WTC11 (cell line): ENCODE measurements around the gene STXBP1. TPM values are rescaled to one million over a fixed set of nuclear protein-coding genes. Genes with fewer than 3 reads are reported as not detected.

Source experiments
- ATAC-seq: fragments of 200-7000 bp; cut with Tn5 transposase; 2 replicates; pipeline ENCODE4 v1.10.0; 2021; ENCODE audit warnings: mild to moderate bottlenecking, moderate library complexity
- CTCF ChIA-PET: fragments of 300-600 bp; sonication (Branson Sonifier 250); formaldehyde crosslinking; loops from one replicate; lab custom pipeline; 2021; ENCODE audit warnings: antibody characterized with exemption; lab: Charles Lee
- POLR2A ChIA-PET: fragments of 350-600 bp; sonication (Branson Sonifier 250); formaldehyde crosslinking; loops from one replicate; lab custom pipeline; 2021; ENCODE audit warnings: antibody characterized with exemption; lab: Charles Lee
- DNase-seq: peaks from one replicate; pipeline ENCODE4 v3.0.0; 2021; ENCODE audit warnings: low spot score
- H3K27ac Mint-ChIP-seq: 2 replicates; pipeline ENCODE4 v1.8.0; 2021; ENCODE audit warnings: mixed read lengths
- H3K27me3 Mint-ChIP-seq: 2 replicates; pipeline ENCODE4 v1.8.0; 2021; ENCODE audit warnings: low read depth, mild to moderate bottlenecking, moderate library complexity, mixed read lengths
- H3K36me3 Mint-ChIP-seq: 2 replicates; pipeline ENCODE4 v1.8.0; 2021; ENCODE audit warnings: mixed read lengths
- H3K4me1 Mint-ChIP-seq: 2 replicates; pipeline ENCODE4 v1.8.0; 2022; ENCODE audit warnings: mixed read lengths
- H3K4me3 Mint-ChIP-seq: 2 replicates; pipeline ENCODE4 v1.8.0; 2021; ENCODE audit warnings: mild to moderate bottlenecking, moderate library complexity, mixed read lengths
- H3K9me3 Mint-ChIP-seq: 2 replicates; pipeline ENCODE4 v1.8.0; 2021; ENCODE audit warnings: mixed read lengths
- ELF4 ChIP-seq: sonication (generic); formaldehyde crosslinking; IDR thresholded peaks from 2 replicates; pipeline ENCODE4 v1.8.1; 2022; ENCODE audit warnings: low read depth, mild to moderate bottlenecking, moderate library complexity, missing genetic modification reagents
- FOXJ3 ChIP-seq: sonication (generic); formaldehyde crosslinking; IDR thresholded peaks from 2 replicates; pipeline ENCODE4 v1.9.0; 2021; ENCODE audit warnings: missing genetic modification reagents, mild to moderate bottlenecking, borderline replicate concordance
- GABPB1 ChIP-seq: sonication (generic); formaldehyde crosslinking; IDR thresholded peaks from 2 replicates; pipeline ENCODE4 v1.8.1; 2023; ENCODE audit warnings: mild to moderate bottlenecking, missing genetic modification reagents
- GRHL2 ChIP-seq: fragments of 250-450 bp; sonication (Bioruptor Pico); IDR thresholded peaks from 2 replicates; pipeline ENCODE4 v1.8.0; 2022; ENCODE audit warnings: mild to moderate bottlenecking, moderate library complexity; ENCODE audit not compliant: insufficient replicate concordance, severe bottlenecking
- NFE2L1 ChIP-seq: sonication (generic); formaldehyde crosslinking; IDR thresholded peaks from 2 replicates; pipeline ENCODE4 v1.8.1; 2023; ENCODE audit warnings: missing genetic modification reagents
- RELA ChIP-seq: sonication (generic); formaldehyde crosslinking; IDR thresholded peaks from 2 replicates; pipeline ENCODE4 v1.8.1; 2022; ENCODE audit warnings: missing genetic modification reagents, mild to moderate bottlenecking, borderline replicate concordance
- SMAD4 ChIP-seq: sonication (generic); formaldehyde crosslinking; IDR thresholded peaks from 2 replicates; pipeline ENCODE4 v1.8.0; 2022; ENCODE audit warnings: mild to moderate bottlenecking, missing genetic modification reagents
- TEAD4 ChIP-seq: sonication (generic); formaldehyde crosslinking; IDR thresholded peaks from 2 replicates; pipeline ENCODE4 v1.8.0; 2022; ENCODE audit warnings: mild to moderate bottlenecking, missing genetic modification reagents
- ZNF121 ChIP-seq: sonication (generic); formaldehyde crosslinking; IDR thresholded peaks from 2 replicates; pipeline ENCODE4 v1.8.0; 2023; ENCODE audit warnings: missing genetic modification reagents
- ZNF423 ChIP-seq: fragments of 250-450 bp; sonication (Bioruptor Pico); IDR thresholded peaks from 2 replicates; pipeline ENCODE4 v2.1.2; 2022; ENCODE audit warnings: mild to moderate bottlenecking, moderate library complexity
- total RNA-seq: library from RNA; stranded (reverse); gene quantifications from 3 replicates; pipeline ENCODE4 v1.2.3, GENCODE V29; 2021
- TF ChIP-seq, protein P1 (sequence below): fragments of 250-450 bp; sonication (Bioruptor Pico); IDR thresholded peaks from 2 replicates; pipeline ENCODE4 v1.9.0; 2021; ENCODE audit warnings: mild to moderate bottlenecking
- TF ChIP-seq, protein P2 (sequence below): sonication (generic); formaldehyde crosslinking; IDR thresholded peaks from 2 replicates; pipeline ENCODE4 v1.8.0; 2023; ENCODE audit warnings: mild to moderate bottlenecking, missing genetic modification reagents
- TF ChIP-seq, protein P3 (sequence below): sonication (generic); formaldehyde crosslinking; conservative IDR thresholded peaks from 2 replicates; pipeline ENCODE4 v1.8.1; 2023; ENCODE audit warnings: mild to moderate bottlenecking, low read depth, missing genetic modification reagents, moderate library complexity
- TF ChIP-seq, protein P4 (sequence below): sonication (generic); formaldehyde crosslinking; IDR thresholded peaks from 2 replicates; pipeline ENCODE4 v1.8.1; 2023; ENCODE audit warnings: mild to moderate bottlenecking, missing genetic modification reagents, borderline replicate concordance
- TF ChIP-seq, protein P5 (sequence below): sonication (generic); formaldehyde crosslinking; IDR thresholded peaks from 2 replicates; pipeline ENCODE4 v1.8.0; 2023; ENCODE audit warnings: missing genetic modification reagents, mild to moderate bottlenecking, borderline replicate concordance

Gene STXBP1
- total RNA-seq, 1 experiment from 2014 or later: 37.1 TPM

DNA sequence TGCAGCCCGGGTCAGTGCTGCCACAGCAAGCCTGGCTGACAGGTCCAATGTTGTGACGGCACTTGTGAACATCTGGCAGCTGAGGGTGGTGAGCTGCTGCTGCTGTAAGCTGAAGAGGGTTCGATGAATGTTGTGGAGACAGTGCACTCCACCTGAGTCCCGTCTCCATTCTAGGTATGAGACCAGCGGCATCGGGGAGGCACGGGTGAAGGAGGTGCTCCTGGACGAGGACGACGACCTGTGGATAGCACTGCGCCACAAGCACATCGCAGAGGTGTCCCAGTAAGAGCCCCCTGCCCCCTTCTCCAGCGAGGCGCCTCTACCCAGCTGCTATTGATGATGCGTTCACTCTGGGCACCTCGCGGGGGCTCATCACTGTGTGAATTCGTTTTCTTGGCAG is 55.8 kb downstream of the STXBP1 start (continued):
- no peak for TF ChIP-seq ELF4 (CRISPR knock-in tag)
- no peak for TF ChIP-seq FOXJ3 (CRISPR knock-in tag)
- TF ChIP-seq, protein P1, sequence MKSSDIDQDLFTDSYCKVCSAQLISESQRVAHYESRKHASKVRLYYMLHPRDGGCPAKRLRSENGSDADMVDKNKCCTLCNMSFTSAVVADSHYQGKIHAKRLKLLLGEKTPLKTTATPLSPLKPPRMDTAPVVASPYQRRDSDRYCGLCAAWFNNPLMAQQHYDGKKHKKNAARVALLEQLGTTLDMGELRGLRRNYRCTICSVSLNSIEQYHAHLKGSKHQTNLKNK (CRISPR knock-in tag): no peak
- no peak for TF ChIP-seq GRHL2

DNA sequence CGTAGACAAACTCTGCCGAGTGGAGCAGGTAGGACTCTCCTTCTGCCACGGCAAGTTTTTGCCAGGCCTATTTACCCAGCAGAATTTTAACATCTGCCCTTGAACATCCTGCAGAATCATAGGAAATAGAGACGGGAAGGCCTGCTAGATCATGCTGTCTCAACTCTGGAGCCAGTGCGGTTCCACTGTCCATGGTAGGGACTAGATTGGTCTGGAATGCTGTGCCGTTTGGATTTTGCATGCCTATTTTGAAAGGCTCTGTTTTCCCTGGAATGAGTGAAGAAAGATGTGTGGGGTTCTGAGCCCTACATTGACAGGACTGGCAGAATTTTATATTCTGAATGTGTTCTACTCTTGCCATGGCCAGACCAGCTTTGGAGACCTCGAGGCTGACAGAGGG is 61.2 kb downstream of the STXBP1 start:
- ChIA-PET CTCF (interaction anchor here (1.0 kb wide), 1 partner anchor 38 kb away, joined by 4 read pairs; no protein-coding TSS in a partner anchor), POLR2A (no interaction called here)
- Mint-ChIP-seq H3K27me3 (no peaks in the 10 kb centered on the region), H3K4me1 (no peaks in the 10 kb centered on the region), H3K9me3 (no peaks in the 10 kb centered on the region), H3K36me3 (peaks cover 19% of the 10 kb centered on the region), H3K4me3 (no peak overlapping the region), H3K27ac (no peak overlapping the region)
- DNase-seq (no peak), ATAC-seq (no peak)
- TF ChIP-seq, protein P2, sequence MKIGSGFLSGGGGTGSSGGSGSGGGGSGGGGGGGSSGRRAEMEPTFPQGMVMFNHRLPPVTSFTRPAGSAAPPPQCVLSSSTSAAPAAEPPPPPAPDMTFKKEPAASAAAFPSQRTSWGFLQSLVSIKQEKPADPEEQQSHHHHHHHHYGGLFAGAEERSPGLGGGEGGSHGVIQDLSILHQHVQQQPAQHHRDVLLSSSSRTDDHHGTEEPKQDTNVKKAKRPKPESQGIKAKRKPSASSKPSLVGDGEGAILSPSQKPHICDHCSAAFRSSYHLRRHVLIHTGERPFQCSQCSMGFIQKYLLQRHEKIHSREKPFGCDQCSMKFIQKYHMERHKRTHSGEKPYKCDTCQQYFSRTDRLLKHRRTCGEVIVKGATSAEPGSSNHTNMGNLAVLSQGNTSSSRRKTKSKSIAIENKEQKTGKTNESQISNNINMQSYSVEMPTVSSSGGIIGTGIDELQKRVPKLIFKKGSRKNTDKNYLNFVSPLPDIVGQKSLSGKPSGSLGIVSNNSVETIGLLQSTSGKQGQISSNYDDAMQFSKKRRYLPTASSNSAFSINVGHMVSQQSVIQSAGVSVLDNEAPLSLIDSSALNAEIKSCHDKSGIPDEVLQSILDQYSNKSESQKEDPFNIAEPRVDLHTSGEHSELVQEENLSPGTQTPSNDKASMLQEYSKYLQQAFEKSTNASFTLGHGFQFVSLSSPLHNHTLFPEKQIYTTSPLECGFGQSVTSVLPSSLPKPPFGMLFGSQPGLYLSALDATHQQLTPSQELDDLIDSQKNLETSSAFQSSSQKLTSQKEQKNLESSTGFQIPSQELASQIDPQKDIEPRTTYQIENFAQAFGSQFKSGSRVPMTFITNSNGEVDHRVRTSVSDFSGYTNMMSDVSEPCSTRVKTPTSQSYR (CRISPR knock-in tag): no peak
- TF ChIP-seq, protein P3, sequence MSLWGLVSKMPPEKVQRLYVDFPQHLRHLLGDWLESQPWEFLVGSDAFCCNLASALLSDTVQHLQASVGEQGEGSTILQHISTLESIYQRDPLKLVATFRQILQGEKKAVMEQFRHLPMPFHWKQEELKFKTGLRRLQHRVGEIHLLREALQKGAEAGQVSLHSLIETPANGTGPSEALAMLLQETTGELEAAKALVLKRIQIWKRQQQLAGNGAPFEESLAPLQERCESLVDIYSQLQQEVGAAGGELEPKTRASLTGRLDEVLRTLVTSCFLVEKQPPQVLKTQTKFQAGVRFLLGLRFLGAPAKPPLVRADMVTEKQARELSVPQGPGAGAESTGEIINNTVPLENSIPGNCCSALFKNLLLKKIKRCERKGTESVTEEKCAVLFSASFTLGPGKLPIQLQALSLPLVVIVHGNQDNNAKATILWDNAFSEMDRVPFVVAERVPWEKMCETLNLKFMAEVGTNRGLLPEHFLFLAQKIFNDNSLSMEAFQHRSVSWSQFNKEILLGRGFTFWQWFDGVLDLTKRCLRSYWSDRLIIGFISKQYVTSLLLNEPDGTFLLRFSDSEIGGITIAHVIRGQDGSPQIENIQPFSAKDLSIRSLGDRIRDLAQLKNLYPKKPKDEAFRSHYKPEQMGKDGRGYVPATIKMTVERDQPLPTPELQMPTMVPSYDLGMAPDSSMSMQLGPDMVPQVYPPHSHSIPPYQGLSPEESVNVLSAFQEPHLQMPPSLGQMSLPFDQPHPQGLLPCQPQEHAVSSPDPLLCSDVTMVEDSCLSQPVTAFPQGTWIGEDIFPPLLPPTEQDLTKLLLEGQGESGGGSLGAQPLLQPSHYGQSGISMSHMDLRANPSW (CRISPR knock-in tag): no peak
- no peak for TF ChIP-seq TEAD4
- TF ChIP-seq NFE2L1 (CRISPR knock-in tag): no peak
- TF ChIP-seq RELA (CRISPR knock-in tag): no peak
- TF ChIP-seq, protein P4, sequence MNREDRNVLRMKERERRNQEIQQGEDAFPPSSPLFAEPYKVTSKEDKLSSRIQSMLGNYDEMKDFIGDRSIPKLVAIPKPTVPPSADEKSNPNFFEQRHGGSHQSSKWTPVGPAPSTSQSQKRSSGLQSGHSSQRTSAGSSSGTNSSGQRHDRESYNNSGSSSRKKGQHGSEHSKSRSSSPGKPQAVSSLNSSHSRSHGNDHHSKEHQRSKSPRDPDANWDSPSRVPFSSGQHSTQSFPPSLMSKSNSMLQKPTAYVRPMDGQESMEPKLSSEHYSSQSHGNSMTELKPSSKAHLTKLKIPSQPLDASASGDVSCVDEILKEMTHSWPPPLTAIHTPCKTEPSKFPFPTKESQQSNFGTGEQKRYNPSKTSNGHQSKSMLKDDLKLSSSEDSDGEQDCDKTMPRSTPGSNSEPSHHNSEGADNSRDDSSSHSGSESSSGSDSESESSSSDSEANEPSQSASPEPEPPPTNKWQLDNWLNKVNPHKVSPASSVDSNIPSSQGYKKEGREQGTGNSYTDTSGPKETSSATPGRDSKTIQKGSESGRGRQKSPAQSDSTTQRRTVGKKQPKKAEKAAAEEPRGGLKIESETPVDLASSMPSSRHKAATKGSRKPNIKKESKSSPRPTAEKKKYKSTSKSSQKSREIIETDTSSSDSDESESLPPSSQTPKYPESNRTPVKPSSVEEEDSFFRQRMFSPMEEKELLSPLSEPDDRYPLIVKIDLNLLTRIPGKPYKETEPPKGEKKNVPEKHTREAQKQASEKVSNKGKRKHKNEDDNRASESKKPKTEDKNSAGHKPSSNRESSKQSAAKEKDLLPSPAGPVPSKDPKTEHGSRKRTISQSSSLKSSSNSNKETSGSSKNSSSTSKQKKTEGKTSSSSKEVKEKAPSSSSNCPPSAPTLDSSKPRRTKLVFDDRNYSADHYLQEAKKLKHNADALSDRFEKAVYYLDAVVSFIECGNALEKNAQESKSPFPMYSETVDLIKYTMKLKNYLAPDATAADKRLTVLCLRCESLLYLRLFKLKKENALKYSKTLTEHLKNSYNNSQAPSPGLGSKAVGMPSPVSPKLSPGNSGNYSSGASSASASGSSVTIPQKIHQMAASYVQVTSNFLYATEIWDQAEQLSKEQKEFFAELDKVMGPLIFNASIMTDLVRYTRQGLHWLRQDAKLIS (CRISPR knock-in tag): no peak
- TF ChIP-seq SMAD4 (CRISPR knock-in tag): no peak
- no peak for TF ChIP-seq ZNF423
- TF ChIP-seq, protein P1 (CRISPR knock-in tag): no peak
- no peak for TF ChIP-seq ZNF121 (CRISPR knock-in tag)
- TF ChIP-seq GABPB1 (CRISPR knock-in tag): no peak
- TF ChIP-seq, protein P5, sequence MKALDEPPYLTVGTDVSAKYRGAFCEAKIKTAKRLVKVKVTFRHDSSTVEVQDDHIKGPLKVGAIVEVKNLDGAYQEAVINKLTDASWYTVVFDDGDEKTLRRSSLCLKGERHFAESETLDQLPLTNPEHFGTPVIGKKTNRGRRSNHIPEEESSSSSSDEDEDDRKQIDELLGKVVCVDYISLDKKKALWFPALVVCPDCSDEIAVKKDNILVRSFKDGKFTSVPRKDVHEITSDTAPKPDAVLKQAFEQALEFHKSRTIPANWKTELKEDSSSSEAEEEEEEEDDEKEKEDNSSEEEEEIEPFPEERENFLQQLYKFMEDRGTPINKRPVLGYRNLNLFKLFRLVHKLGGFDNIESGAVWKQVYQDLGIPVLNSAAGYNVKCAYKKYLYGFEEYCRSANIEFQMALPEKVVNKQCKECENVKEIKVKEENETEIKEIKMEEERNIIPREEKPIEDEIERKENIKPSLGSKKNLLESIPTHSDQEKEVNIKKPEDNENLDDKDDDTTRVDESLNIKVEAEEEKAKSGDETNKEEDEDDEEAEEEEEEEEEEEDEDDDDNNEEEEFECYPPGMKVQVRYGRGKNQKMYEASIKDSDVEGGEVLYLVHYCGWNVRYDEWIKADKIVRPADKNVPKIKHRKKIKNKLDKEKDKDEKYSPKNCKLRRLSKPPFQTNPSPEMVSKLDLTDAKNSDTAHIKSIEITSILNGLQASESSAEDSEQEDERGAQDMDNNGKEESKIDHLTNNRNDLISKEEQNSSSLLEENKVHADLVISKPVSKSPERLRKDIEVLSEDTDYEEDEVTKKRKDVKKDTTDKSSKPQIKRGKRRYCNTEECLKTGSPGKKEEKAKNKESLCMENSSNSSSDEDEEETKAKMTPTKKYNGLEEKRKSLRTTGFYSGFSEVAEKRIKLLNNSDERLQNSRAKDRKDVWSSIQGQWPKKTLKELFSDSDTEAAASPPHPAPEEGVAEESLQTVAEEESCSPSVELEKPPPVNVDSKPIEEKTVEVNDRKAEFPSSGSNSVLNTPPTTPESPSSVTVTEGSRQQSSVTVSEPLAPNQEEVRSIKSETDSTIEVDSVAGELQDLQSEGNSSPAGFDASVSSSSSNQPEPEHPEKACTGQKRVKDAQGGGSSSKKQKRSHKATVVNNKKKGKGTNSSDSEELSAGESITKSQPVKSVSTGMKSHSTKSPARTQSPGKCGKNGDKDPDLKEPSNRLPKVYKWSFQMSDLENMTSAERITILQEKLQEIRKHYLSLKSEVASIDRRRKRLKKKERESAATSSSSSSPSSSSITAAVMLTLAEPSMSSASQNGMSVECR (CRISPR knock-in tag): no peak
